ENCODE results near the gene ITGB8.

Gene ITGB8

DNA sequence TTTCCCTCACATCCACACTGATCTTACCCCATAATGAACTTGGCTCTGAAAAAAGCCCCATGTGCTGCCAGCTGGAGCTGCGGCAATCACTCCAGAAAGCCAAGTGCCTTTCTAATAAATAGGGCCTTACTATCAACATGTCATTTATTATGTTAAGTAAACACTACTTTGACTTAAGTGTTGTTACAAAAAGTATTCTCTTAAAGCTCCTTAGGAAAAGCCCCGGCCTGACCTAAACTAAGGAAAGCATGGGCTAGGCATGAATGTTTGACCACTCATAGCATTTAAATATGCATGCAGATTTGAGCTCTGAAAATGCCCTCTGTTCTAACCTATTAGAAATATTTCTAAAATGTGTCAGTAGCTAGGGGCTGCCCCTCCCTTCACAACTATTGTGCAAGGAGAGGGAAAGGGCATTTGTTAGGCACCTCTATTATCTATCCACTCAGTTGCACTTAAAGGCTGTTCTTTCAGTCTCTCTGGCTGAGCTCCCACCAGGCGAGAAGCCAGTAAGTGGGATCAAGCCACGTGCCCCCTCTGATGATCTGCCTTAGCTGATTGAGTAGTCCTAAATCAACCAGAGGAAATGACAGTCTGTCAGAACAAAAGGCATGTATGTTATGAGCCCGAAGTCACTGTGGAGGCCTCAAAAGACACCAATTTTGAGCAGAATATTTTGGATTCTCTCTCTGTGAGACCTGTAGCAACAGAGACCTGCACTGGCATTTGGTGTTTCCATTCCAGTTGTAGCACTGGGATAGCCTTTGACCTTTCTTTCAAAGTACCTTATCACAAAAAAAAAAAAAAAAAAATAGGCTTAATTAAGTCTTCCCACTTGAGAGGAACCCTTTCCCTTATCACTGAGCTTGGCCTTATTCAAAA, 77.1 kb downstream of the ITGB8 start:
- Histone ChIP-seq H3K27ac (ENCODE audit: low read depth, low read length) (no peak overlapping the region), H3K9me3 (ENCODE audit: low read length) (no peaks in the 10 kb centered on the region), H3K4me1 (ENCODE audit: insufficient read depth, low read length) (peaks cover 13% of the 10 kb centered on the region), H3K36me3 (ENCODE audit: insufficient read depth, low read length) (no peaks in the 10 kb centered on the region), H3K9ac (ENCODE audit: low read length) (no peak overlapping the region), H3K4me3 (ENCODE audit: low read depth in 1 of 2, low read length in 2 of 2) (no peak overlapping the region), H3K27me3 (ENCODE audit: control insufficient read depth in 1 of 2, insufficient read depth in 2 of 2, low read length in 2 of 2) (no peaks in the 10 kb centered on the region)

GRCh38 chr7:20408467-20408826, 77.7 kb downstream of the ITGB8 start:
- no peaks in the 10 kb centered on the region for H3K27me3 ChIP-seq (ENCODE audit: control insufficient read depth in 1 of 2, insufficient read depth in 2 of 2, low read length in 2 of 2)
- H3K4me3 ChIP-seq (ENCODE audit: low read depth in 1 of 2, low read length in 2 of 2): no peak overlapping the region
- H3K9me3 ChIP-seq (ENCODE audit: low read length): no peaks in the 10 kb centered on the region
- no peaks in the 10 kb centered on the region for H3K36me3 ChIP-seq (ENCODE audit: insufficient read depth, low read length)
- peaks cover 13% of the 10 kb centered on the region for H3K4me1 ChIP-seq (ENCODE audit: insufficient read depth, low read length)
- no peak overlapping the region for H3K9ac ChIP-seq (ENCODE audit: low read length)
- H3K27ac ChIP-seq (ENCODE audit: low read depth, low read length): no peak overlapping the region

GRCh38 chr7:20409961-20410360, 79.3 kb downstream of the ITGB8 start:
- no peaks in the 10 kb centered on the region for H3K27me3 ChIP-seq (ENCODE audit: control insufficient read depth in 1 of 2, insufficient read depth in 2 of 2, low read length in 2 of 2)

DNA sequence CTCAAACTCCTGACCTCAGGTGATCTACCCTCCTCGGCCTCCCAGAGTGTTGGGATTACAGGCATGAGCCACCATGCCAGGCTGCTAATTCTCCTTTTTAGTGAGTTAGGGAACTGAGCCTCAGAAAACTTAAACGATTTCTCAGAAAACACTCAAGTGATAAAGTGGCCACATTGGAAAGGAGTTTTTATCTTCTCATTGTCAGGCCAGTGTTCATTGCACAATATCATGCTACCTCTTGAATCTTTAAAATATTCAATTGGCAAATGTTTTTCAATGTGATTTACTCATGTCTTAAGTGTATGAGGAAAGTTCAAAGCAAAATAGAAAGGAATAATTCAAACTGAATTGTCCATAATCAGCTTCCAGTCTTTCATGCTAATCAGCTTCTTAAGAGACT, 80.7 kb downstream of the ITGB8 start:
- peaks cover 4% of the 10 kb centered on the region for H3K36me3 ChIP-seq (ENCODE audit: insufficient read depth, low read length)
- no peak overlapping the region for H3K27ac ChIP-seq (ENCODE audit: low read depth, low read length)
- H3K9me3 ChIP-seq (ENCODE audit: low read length): no peaks in the 10 kb centered on the region
- H3K4me1 ChIP-seq (ENCODE audit: insufficient read depth, low read length): peaks cover 13% of the 10 kb centered on the region
- no peak overlapping the region for H3K4me3 ChIP-seq (ENCODE audit: low read depth in 1 of 2, low read length in 2 of 2)
- no peaks in the 10 kb centered on the region for H3K27me3 ChIP-seq (ENCODE audit: control insufficient read depth in 1 of 2, insufficient read depth in 2 of 2, low read length in 2 of 2)
- H3K9ac ChIP-seq (ENCODE audit: low read length): no peak overlapping the region

More at GRCh38 chr7:20409961-20410360, 79.3 kb downstream of the ITGB8 start:
- H3K9me3 ChIP-seq (ENCODE audit: low read length): no peaks in the 10 kb centered on the region
- no peak overlapping the region for H3K27ac ChIP-seq (ENCODE audit: low read depth, low read length)
- no peaks in the 10 kb centered on the region for H3K36me3 ChIP-seq (ENCODE audit: insufficient read depth, low read length)
- no peak overlapping the region for H3K4me3 ChIP-seq (ENCODE audit: low read depth in 1 of 2, low read length in 2 of 2)
- H3K9ac ChIP-seq (ENCODE audit: low read length): no peak overlapping the region
- H3K4me1 ChIP-seq (ENCODE audit: insufficient read depth, low read length): peaks cover 13% of the 10 kb centered on the region

DNA sequence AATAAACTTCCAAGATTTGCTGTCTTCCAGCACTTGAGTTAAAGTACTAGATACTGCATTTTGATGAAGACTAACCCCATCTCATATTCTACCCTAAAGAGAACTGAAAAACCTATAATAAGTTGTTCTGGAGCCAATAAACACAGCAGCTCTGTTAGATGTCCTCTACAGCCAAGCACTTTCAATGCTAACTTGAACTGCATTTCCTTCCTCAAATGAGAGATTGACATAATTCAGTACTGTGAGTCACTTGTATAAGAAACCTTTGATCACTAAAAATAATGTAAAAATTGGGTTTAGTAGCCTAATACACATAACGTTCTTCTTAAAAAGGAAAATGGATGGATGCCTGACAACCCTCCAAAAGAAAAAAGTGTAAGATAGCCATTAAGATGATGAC, 81.3 kb downstream of the ITGB8 start:
- Histone ChIP-seq H3K27me3 (ENCODE audit: control insufficient read depth in 1 of 2, insufficient read depth in 2 of 2, low read length in 2 of 2) (no peaks in the 10 kb centered on the region), H3K9ac (ENCODE audit: low read length) (no peak overlapping the region), H3K27ac (ENCODE audit: low read depth, low read length) (no peak overlapping the region), H3K4me3 (ENCODE audit: low read depth in 1 of 2, low read length in 2 of 2) (no peak overlapping the region), H3K36me3 (ENCODE audit: insufficient read depth, low read length) (peaks cover 4% of the 10 kb centered on the region), H3K9me3 (ENCODE audit: low read length) (no peaks in the 10 kb centered on the region), H3K4me1 (ENCODE audit: insufficient read depth, low read length) (peaks cover 13% of the 10 kb centered on the region)

- Histone ChIP-seq H3K36me3 (ENCODE audit: insufficient read depth, low read length) (peaks cover 4% of the 10 kb centered on the region), H3K4me1 (ENCODE audit: insufficient read depth, low read length) (no peaks in the 10 kb centered on the region), H3K9me3 (ENCODE audit: low read length) (no peaks in the 10 kb centered on the region), H3K27ac (ENCODE audit: low read depth, low read length) (no peak overlapping the region), H3K9ac (ENCODE audit: low read length) (no peak overlapping the region), H3K4me3 (ENCODE audit: low read depth in 1 of 2, low read length in 2 of 2) (no peak overlapping the region), H3K27me3 (ENCODE audit: control insufficient read depth in 1 of 2, insufficient read depth in 2 of 2, low read length in 2 of 2) (no peaks in the 10 kb centered on the region)
These were observed 86.6 kb downstream of the ITGB8 start for GRCh38 chr7:20417260-20417659.

DNA sequence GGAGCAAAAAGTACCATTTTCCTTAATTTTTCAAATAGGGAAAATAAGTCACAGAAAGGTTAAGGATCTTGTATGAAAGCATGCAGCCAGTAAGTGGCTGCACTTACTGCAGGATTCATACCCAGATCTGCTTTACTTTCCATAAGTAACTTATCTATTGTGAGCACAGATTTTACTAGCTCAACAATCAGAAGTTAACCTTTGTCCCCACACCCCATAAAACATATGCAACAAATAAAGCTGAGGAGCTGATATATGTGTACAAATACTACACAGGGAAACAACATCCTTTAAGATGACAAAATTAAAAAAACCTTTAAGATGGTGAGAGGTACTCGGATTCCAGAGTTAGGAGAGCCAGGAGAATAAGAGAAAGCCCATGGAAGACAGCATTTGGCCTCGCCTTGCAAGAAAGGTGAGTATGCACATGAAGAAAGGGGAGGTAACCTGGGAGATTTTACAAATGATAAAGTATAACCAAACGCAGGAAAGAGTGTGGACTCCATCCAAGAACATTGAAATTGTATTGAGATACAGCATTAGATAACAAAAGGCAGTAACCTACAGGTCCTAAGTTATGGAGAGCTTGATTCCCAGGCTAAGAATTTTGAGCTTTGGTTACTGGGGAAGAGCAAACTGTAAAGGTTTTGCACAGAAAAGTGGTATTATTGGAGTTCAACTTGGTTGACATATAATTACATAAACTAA, 87.1 kb downstream of the ITGB8 start:
- H3K36me3 ChIP-seq (ENCODE audit: insufficient read depth, low read length): peaks cover 4% of the 10 kb centered on the region
- H3K9ac ChIP-seq (ENCODE audit: low read length): no peak overlapping the region
- no peak overlapping the region for H3K4me3 ChIP-seq (ENCODE audit: low read depth in 1 of 2, low read length in 2 of 2)
- no peaks in the 10 kb centered on the region for H3K9me3 ChIP-seq (ENCODE audit: low read length)
- H3K27me3 ChIP-seq (ENCODE audit: control insufficient read depth in 1 of 2, insufficient read depth in 2 of 2, low read length in 2 of 2): no peaks in the 10 kb centered on the region
- no peak overlapping the region for H3K27ac ChIP-seq (ENCODE audit: low read depth, low read length)
- no peaks in the 10 kb centered on the region for H3K4me1 ChIP-seq (ENCODE audit: insufficient read depth, low read length)

- H3K36me3 ChIP-seq (ENCODE audit: insufficient read depth, low read length): no peaks in the 10 kb centered on the region
- no peak overlapping the region for H3K9ac ChIP-seq (ENCODE audit: low read length)
These were observed 93.8 kb downstream of the ITGB8 start for GRCh38 chr7:20424500-20424899.

DNA sequence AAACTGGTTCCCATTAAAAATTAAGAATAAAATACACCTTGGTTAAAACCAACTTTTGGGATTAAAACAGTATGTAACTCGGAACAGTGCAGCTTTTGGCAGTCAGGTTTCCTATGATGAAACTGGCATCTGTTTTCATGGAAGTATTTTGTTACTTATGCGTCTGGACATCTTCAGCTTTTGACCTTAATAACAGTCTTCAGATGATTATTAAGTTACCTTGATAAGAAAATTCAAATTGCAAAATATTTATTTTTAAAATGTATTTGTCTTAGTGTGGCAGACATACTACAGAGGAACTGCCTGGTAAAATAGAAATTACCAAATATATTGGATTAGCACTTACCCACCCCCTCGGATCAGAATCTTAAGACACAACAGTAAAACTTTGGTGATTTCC, 100.0 kb downstream of the ITGB8 start:
- no peak overlapping the region for H3K9ac ChIP-seq (ENCODE audit: low read length)
- no peak overlapping the region for H3K4me3 ChIP-seq (ENCODE audit: low read depth in 1 of 2, low read length in 2 of 2)
- no peaks in the 10 kb centered on the region for H3K4me1 ChIP-seq (ENCODE audit: insufficient read depth, low read length)
- H3K27ac ChIP-seq (ENCODE audit: low read depth, low read length): no peak overlapping the region
- H3K9me3 ChIP-seq (ENCODE audit: low read length): no peaks in the 10 kb centered on the region
- no peaks in the 10 kb centered on the region for H3K27me3 ChIP-seq (ENCODE audit: control insufficient read depth in 1 of 2, insufficient read depth in 2 of 2, low read length in 2 of 2)
- H3K36me3 ChIP-seq (ENCODE audit: insufficient read depth, low read length): no peaks in the 10 kb centered on the region

More at GRCh38 chr7:20424500-20424899, 93.8 kb downstream of the ITGB8 start:
- Histone ChIP-seq H3K4me3 (ENCODE audit: low read depth in 1 of 2, low read length in 2 of 2) (no peak overlapping the region), H3K9me3 (ENCODE audit: low read length) (no peaks in the 10 kb centered on the region), H3K4me1 (ENCODE audit: insufficient read depth, low read length) (no peaks in the 10 kb centered on the region), H3K27me3 (ENCODE audit: control insufficient read depth in 1 of 2, insufficient read depth in 2 of 2, low read length in 2 of 2) (no peaks in the 10 kb centered on the region), H3K27ac (ENCODE audit: low read depth, low read length) (no peak overlapping the region)

DNA sequence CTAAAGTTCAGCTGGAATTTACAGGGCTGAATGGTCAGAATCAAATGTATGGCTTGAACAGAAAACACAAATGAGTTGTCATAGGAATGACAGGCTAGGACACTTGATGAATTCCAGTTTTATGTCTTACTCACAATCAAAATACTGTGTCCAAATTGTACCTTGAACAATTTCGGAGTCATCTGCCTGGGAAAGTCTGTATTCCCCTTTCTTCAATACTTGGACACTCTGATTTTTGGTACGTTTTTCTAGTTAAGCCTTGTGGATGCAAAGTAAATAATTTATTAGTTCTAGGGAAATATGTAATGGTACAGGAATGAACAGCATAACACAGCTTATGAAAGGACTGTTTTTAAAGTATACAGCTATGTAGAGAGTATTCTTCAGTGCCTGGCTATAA, 100.4 kb downstream of the ITGB8 start:
- Histone ChIP-seq H3K27ac (ENCODE audit: low read depth, low read length) (no peak overlapping the region), H3K4me1 (ENCODE audit: insufficient read depth, low read length) (no peaks in the 10 kb centered on the region), H3K36me3 (ENCODE audit: insufficient read depth, low read length) (no peaks in the 10 kb centered on the region), H3K27me3 (ENCODE audit: control insufficient read depth in 1 of 2, insufficient read depth in 2 of 2, low read length in 2 of 2) (no peaks in the 10 kb centered on the region), H3K9ac (ENCODE audit: low read length) (no peak overlapping the region), H3K4me3 (ENCODE audit: low read depth in 1 of 2, low read length in 2 of 2) (no peak overlapping the region), H3K9me3 (ENCODE audit: low read length) (no peaks in the 10 kb centered on the region)

DNA sequence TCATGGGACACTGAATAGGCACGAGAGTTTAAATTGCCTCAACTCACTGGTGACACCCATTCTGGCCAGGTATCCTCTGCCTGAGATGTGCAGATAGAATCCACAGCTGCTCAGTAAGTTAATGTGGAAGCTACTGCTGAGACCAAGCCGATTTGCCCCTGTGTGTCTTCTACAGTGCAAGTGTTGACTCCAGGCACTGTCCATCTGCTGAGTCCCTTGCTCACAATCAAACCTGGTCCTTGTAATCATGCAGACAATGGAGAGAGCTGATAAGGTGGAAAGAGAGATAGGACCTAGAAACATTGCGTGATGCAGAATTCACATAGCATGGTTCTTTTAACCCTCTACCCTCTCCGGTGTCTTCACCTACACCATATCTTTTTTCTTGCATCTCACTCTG, 101.4 kb downstream of the ITGB8 start:
- no peak overlapping the region for H3K4me3 ChIP-seq (ENCODE audit: low read depth in 1 of 2, low read length in 2 of 2)
- no peak overlapping the region for H3K27ac ChIP-seq (ENCODE audit: low read depth, low read length)
- no peaks in the 10 kb centered on the region for H3K9me3 ChIP-seq (ENCODE audit: low read length)
- no peaks in the 10 kb centered on the region for H3K36me3 ChIP-seq (ENCODE audit: insufficient read depth, low read length)
- H3K9ac ChIP-seq (ENCODE audit: low read length): no peak overlapping the region
- no peaks in the 10 kb centered on the region for H3K27me3 ChIP-seq (ENCODE audit: control insufficient read depth in 1 of 2, insufficient read depth in 2 of 2, low read length in 2 of 2)
- no peaks in the 10 kb centered on the region for H3K4me1 ChIP-seq (ENCODE audit: insufficient read depth, low read length)

All from muscle layer of colon (tissue), 2 donors.